IMR-90 (cell line): ENCODE measurements around the gene LILRB1. TPM values are rescaled to one million over a fixed set of nuclear protein-coding genes. Genes with fewer than 3 reads are reported as not detected.

Experiments used
- ATAC-seq: fragments of 200-7000 bp; cut with Tn5 transposase; 2 replicates; pipeline ENCODE4 v1.9.1; 2020; ENCODE audit warnings: low read depth, mild to moderate bottlenecking, moderate library complexity
- BruUV-seq: library from RNA; stranded (reverse); fragments of 400-500 nt; replicated peaks from 2 replicates; lab custom pipeline; 2021; lab: Mats Ljungman, UMichigan
- CTCF ChIA-PET: fragments of 300-600 bp; formaldehyde crosslinking; extraction: SDS; loops from one replicate; lab custom pipeline; 2021; ENCODE audit warnings: antibody characterized with exemption; lab: Yijun Ruan, JAX
- POLR2A ChIA-PET: fragments of 300-600 bp; sonication (Branson Sonifier 250); formaldehyde crosslinking; loops from one replicate; lab custom pipeline; 2022; ENCODE audit warnings: antibody characterized with exemption; ENCODE audit not compliant: unreplicated experiment; lab: Charles Lee
- DNase-seq: peaks from one replicate; pipeline ENCODE4 v3.0.0; 2013
- H2AFZ ChIP-seq: replicated peaks from 2 replicates; pipeline ENCODE3; 2013; ENCODE audit warnings: low read length, mild to moderate bottlenecking; ENCODE audit not compliant: poor library complexity
- H2AK5ac ChIP-seq: 2 replicates; pipeline ENCODE4 v1.6.1; 2013; ENCODE audit warnings: low read depth, low read length, inconsistent platforms
- H2AK9ac ChIP-seq: replicated peaks from 2 replicates; pipeline ENCODE3; 2013; ENCODE audit warnings: mild to moderate bottlenecking, low read depth, low read length, moderate library complexity; ENCODE audit not compliant: poor library complexity
- H2BK120ac ChIP-seq: 2 replicates; pipeline ENCODE4 v1.6.1; 2013; ENCODE audit warnings: low read depth, low read length, inconsistent platforms
- H2BK15ac ChIP-seq: 3 replicates; pipeline ENCODE4 v1.6.1; 2013; ENCODE audit warnings: low read depth, low read length, inconsistent platforms
- H2BK20ac ChIP-seq: 2 replicates; pipeline ENCODE4 v1.6.1; 2013; ENCODE audit warnings: low read depth, mild to moderate bottlenecking, inconsistent platforms, low read length, moderate library complexity
- H2BK5ac ChIP-seq: 2 replicates; pipeline ENCODE4 v1.6.1; 2013; ENCODE audit warnings: mild to moderate bottlenecking, low read depth, low read length, inconsistent platforms; ENCODE audit not compliant: poor library complexity, severe bottlenecking
- H3K14ac ChIP-seq: replicated peaks from 2 replicates; pipeline ENCODE4 v1.6.1; 2013; ENCODE audit warnings: low read depth, low read length, inconsistent platforms
- H3K18ac ChIP-seq: 2 replicates; pipeline ENCODE4 v1.6.1; 2013; ENCODE audit warnings: low read depth, low read length, control low read depth
- H3K23ac ChIP-seq: 2 replicates; pipeline ENCODE4 v1.6.1; 2013; ENCODE audit warnings: low read depth, low read length, inconsistent platforms
- H3K27ac ChIP-seq: 2 replicates; pipeline ENCODE4 v1.5.1; 2013; ENCODE audit warnings: mild to moderate bottlenecking, control low read depth, low read length; ENCODE audit not compliant: insufficient read depth
- H3K27me3 ChIP-seq: 2 replicates; pipeline ENCODE4 v1.6.1; 2013; ENCODE audit warnings: low read length; ENCODE audit not compliant: control insufficient read depth, insufficient read depth
- H3K36me3 ChIP-seq: 2 replicates; pipeline ENCODE4 v1.6.1; 2013; ENCODE audit warnings: low read length, mixed read lengths; ENCODE audit not compliant: control insufficient read depth, insufficient read depth
- H3K4ac ChIP-seq: 2 replicates; pipeline ENCODE4 v1.6.1; 2013; ENCODE audit warnings: low read depth, low read length, inconsistent platforms
- H3K4me1 ChIP-seq: 2 replicates; pipeline ENCODE4 v1.6.1; 2013; ENCODE audit warnings: low read length, mixed read lengths; ENCODE audit not compliant: control insufficient read depth, insufficient read depth
- H3K4me2 ChIP-seq: 2 replicates; pipeline ENCODE4 v1.6.1; 2013; ENCODE audit warnings: low read depth, mild to moderate bottlenecking, control low read depth, low read length, moderate library complexity
- H3K4me3 ChIP-seq: 2 replicates; pipeline ENCODE4 v1.5.1; 2013; ENCODE audit warnings: low read depth, mild to moderate bottlenecking, control low read depth, low read length, moderate library complexity; ENCODE audit not compliant: insufficient read depth
- H3K56ac ChIP-seq: 2 replicates; pipeline ENCODE4 v1.6.1; 2013; ENCODE audit warnings: low read length, inconsistent platforms; ENCODE audit not compliant: insufficient read depth; ENCODE audit errors: extremely low read depth
- H3K79me1 ChIP-seq, 2 experiments: 2 replicates each; pipeline ENCODE4 v1.6.1; 2013; ENCODE audit warnings: low read length in 2 of 2, inconsistent platforms in 1 of 2, low read depth in 1 of 2
- H3K9ac ChIP-seq: 2 replicates; pipeline ENCODE4 v1.6.1; 2013; ENCODE audit warnings: low read depth, low read length, control low read depth
- H3K9me1 ChIP-seq: 2 replicates; pipeline ENCODE4 v1.6.1; 2013; ENCODE audit warnings: low read length, inconsistent platforms; ENCODE audit not compliant: insufficient read depth
- H3K9me3 ChIP-seq: 2 replicates; pipeline ENCODE4 v1.6.1; 2013; ENCODE audit warnings: low read length; ENCODE audit not compliant: control insufficient read depth, insufficient read depth
- H4K20me1 ChIP-seq: 2 replicates; pipeline ENCODE4 v1.6.1; 2013; ENCODE audit warnings: low read length, inconsistent platforms; ENCODE audit not compliant: insufficient read depth
- H4K5ac ChIP-seq: 2 replicates; pipeline ENCODE4 v1.6.1; 2013; ENCODE audit warnings: mild to moderate bottlenecking, low read depth, low read length, control low read depth
- H4K8ac ChIP-seq, 2 experiments: 2 replicates each; pipeline ENCODE4 v1.6.1; 2013; ENCODE audit warnings: low read depth in 2 of 2, low read length in 2 of 2, control low read depth in 1 of 2, inconsistent platforms in 1 of 2
- H4K91ac ChIP-seq: 2 replicates; pipeline ENCODE4 v1.6.1; 2013; ENCODE audit warnings: low read depth, low read length, inconsistent platforms; ENCODE audit not compliant: insufficient read depth
- BHLHE40 ChIP-seq: fragments of 150-350 bp; IDR thresholded peaks from 2 replicates; pipeline ENCODE4 v1.6.1; 2016; ENCODE audit warnings: mild to moderate bottlenecking, low read depth, low read length
- MXI1 ChIP-seq: IDR thresholded peaks from 2 replicates; pipeline ENCODE4 v1.6.1; 2012; ENCODE audit warnings: low read depth, mild to moderate bottlenecking, low read length, moderate library complexity, borderline replicate concordance
- POLR2A ChIP-seq: IDR thresholded peaks from 2 replicates; pipeline ENCODE4 v1.6.1; 2012; ENCODE audit warnings: mild to moderate bottlenecking, low read depth, low read length
- RCOR1 ChIP-seq: IDR thresholded peaks from 2 replicates; pipeline ENCODE4 v1.6.1; 2012; ENCODE audit warnings: mild to moderate bottlenecking, low read length, improper control_type of control experiment; ENCODE audit not compliant: insufficient replicate concordance
- SMC3 ChIP-seq: fragments of 150-350 bp; IDR thresholded peaks from 2 replicates; pipeline ENCODE4 v1.6.1; 2016; ENCODE audit warnings: low read depth, mild to moderate bottlenecking, antibody characterized with exemption, low read length, moderate library complexity
- WGBS, 2 experiments: methylation state at CpG; one replicate each; pipeline versions ENCODE4 v1.1.5 to v1.1.7; 2013; ENCODE audit warnings: missing lambda C conversion rate in 2 of 2; ENCODE audit not compliant: insufficient read length in 1 of 2; ENCODE audit errors: extremely low coverage in 2 of 2; 5-methylcytosine and 5-hydroxymethylcytosine counted together
- dilution Hi-C: fragments of 300-500 bp; cut with HindIII; formaldehyde crosslinking; loops from one replicate; pipeline ENCODE4 v1.14.3; 2018; ENCODE audit warnings: low sequenced_read_pairs; ENCODE audit not compliant: unreplicated experiment
- in situ Hi-C: fragments of 300-500 bp; cut with MboI; formaldehyde crosslinking; loops from 3 replicates; pipeline ENCODE4 v1.14.3; 2019; ENCODE audit warnings: low sequenced_read_pairs, inconsistent platforms, mixed read lengths
- intact Hi-C: fragments of 100-400 bp; cut with micrococcal nuclease; formaldehyde crosslinking; loops from 2 replicates; pipeline ENCODE4 v1.10.0; 2022
- polyA plus RNA-seq, 3 experiments: library from polyadenylated mRNA; depleted of rRNA; stranded (reverse); fragments of >200 nt; gene quantifications; 2 replicates each; pipeline ENCODE4 v1.2.3, GENCODE V29; 2012; ENCODE audit warnings: low replicate concordance in 1 of 3
- total RNA-seq: library from RNA; depleted of rRNA; stranded (reverse); fragments of >200 nt; gene quantifications from 2 replicates; pipeline ENCODE4 v1.2.3, GENCODE V29; 2012

The LILRB1 gene
- total and polyA plus RNA-seq, 2 of the 4 experiments (the other 2 are of a cell fraction): not detected

DNA sequence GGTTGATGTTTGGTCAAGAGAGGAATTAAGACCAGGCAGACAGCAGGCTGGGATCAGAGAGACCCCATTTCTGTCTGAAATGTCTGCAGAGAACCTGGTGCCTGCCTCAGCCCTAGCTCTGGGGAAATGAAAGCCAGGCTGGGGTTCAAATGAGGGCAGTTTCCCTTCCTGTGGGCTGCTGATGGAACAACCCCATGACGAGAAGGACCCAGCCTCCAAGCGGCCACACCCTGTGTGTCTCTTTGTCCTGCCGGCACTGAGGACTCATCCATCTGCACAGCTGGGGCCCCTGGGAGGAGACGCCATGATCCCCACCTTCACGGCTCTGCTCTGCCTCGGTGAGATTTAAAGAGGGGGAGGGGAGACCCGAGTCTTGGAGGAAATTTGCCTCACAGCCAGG lies 32.4 kb downstream of the LILRB1 start, which contains the start of gene LILRB4:
Gene LILRB4 (plus strand): TSS at position 256 of the 400 bp plus-strand sequence. CDS start 49 bp downstream, at position 305.
- Histone ChIP-seq H2BK20ac (no peak within 1 kb of the TSS), H2BK15ac (no peak within 1 kb of the TSS), H2AFZ (no peak within 1 kb of the TSS), H3K4me1 (no peaks in the 10 kb centered on the region), H3K9me1 (no peaks in the 10 kb centered on the region), H3K14ac (no peak within 1 kb of the TSS), H2AK5ac (no peak within 1 kb of the TSS), H3K56ac (no peak within 1 kb of the TSS), H2AK9ac (no peak within 1 kb of the TSS), H3K79me1 (no peaks in the 10 kb centered on the region), H3K18ac (no peak within 1 kb of the TSS), H2BK5ac (no peak within 1 kb of the TSS), H3K27ac (no peak within 1 kb of the TSS), H3K9ac (no peak within 1 kb of the TSS), H3K27me3 (no peaks in the 10 kb centered on the region), H3K36me3 (no peaks in the 10 kb centered on the region), H3K9me3 (peaks cover 49% of the 10 kb centered on the region), H4K91ac (no peak within 1 kb of the TSS), H4K20me1 (no peaks in the 10 kb centered on the region), H2BK120ac (no peak within 1 kb of the TSS), H3K4ac (no peak within 1 kb of the TSS), H3K4me2 (no peak within 1 kb of the TSS), H3K23ac (no peak within 1 kb of the TSS), H3K4me3 (no peak within 1 kb of the TSS), H4K5ac (no peak within 1 kb of the TSS), H4K8ac (no peak within 1 kb of the TSS)
- BruUV-seq: no TSS peak
- WGBS, 2 experiments: 40% methylated on average over 1 of the region's 7 CpGs; no CpG with 5 or more reads in 1 of the 2 experiments
- no peak for ATAC-seq
- no peak for DNase-seq
- in situ Hi-C loops: no loop called here
- dilution Hi-C loops: no loop called here
- intact Hi-C loops: no loop called here
- CTCF ChIA-PET: no interaction called here
- no peak for TF ChIP-seq POLR2A
- TF ChIP-seq BHLHE40: no peak
- no peak for TF ChIP-seq MXI1
- TF ChIP-seq SMC3: no peak
- TF ChIP-seq RCOR1: no peak
- POLR2A ChIA-PET: no interaction called here
